K562 (cell line): ENCODE measurements around the gene TMX4. TPM values are rescaled to one million over a fixed set of nuclear protein-coding genes. Genes with fewer than 3 reads are reported as not detected.

Experiments
- ATAC-seq: fragments of 200-7000 bp; cut with Tn5 transposase; 3 replicates; pipeline ENCODE4 v1.9.1; 2020; ENCODE audit warnings: moderate library complexity
- BruUV-seq: library from RNA; stranded (reverse); fragments of 400-500 nt; replicated peaks from 2 replicates; lab custom pipeline; 2021; lab: Mats Ljungman, UMichigan
- CTCF ChIA-PET: fragments of 300-600 bp; formaldehyde crosslinking; extraction: SDS; loops from one replicate; lab custom pipeline; 2021; ENCODE audit warnings: low intra/inter-chr PET ratio; lab: Yijun Ruan, JAX
- POLR2A ChIA-PET: fragments of 300-600, 350-650 bp; sonication (Branson Sonifier 250); formaldehyde crosslinking; extraction: SDS; loops from one replicate; lab custom pipeline; 2021; ENCODE audit warnings: antibody characterized with exemption, inconsistent platforms; lab: Yijun Ruan, JAX
- DNase-seq, 4 experiments: peaks; one replicate each; pipeline versions ENCODE4 v3.0.0 to v3.0.0-alpha.2; 2011 to 2018; ENCODE audit warnings: low spot score in 3 of 4, mixed read lengths in 3 of 4; ENCODE audit errors: extremely low read depth in 1 of 4
- FAIRE-seq: peaks from 2 replicates; lab custom pipeline; 2011; peaks lifted over from hg19 to GRCh38; lab: Jason Lieb, UNC
- H2AFZ ChIP-seq: 2 replicates; pipeline ENCODE4 v1.6.0; 2011; ENCODE audit warnings: low read depth, low read length, control low read depth, inconsistent platforms
- H3K27ac ChIP-seq: fragments of 200-600 bp; 3 replicates; pipeline ENCODE4 v1.8.0; 2011; ENCODE audit warnings: low read depth, mild to moderate bottlenecking, control low read depth, inconsistent platforms, low read length, moderate library complexity, mixed read lengths; ENCODE audit errors: extremely low read depth
- H3K27me3 ChIP-seq, 2 experiments: fragments of 300-600 bp in 1 of 2; 2 replicates in 1 of 2; 3 replicates in 1 of 2; pipeline versions ENCODE4 v1.6.0 to v1.8.0; 2011; ENCODE audit warnings: inconsistent platforms in 2 of 2, low read length in 2 of 2, mild to moderate bottlenecking in 1 of 2, mixed read lengths in 1 of 2, moderate library complexity in 1 of 2; ENCODE audit not compliant: control insufficient read depth in 2 of 2, insufficient read depth in 2 of 2
- H3K36me3 ChIP-seq: fragments of 300-600 bp; 3 replicates; pipeline ENCODE4 v1.8.0; 2011; ENCODE audit warnings: mild to moderate bottlenecking, low read length, inconsistent platforms; ENCODE audit not compliant: control insufficient read depth, insufficient read depth
- H3K4me1 ChIP-seq, 2 experiments: fragments of 200-600 bp in 1 of 2; replicated peaks in 1 of 2; 2 replicates in 1 of 2; 3 replicates in 1 of 2; pipeline versions ENCODE4 v1.5.1 to v1.8.0; 2011; ENCODE audit warnings: inconsistent platforms in 2 of 2, low read length in 2 of 2, mild to moderate bottlenecking in 1 of 2, mixed read lengths in 1 of 2, moderate library complexity in 1 of 2; ENCODE audit not compliant: control insufficient read depth in 2 of 2, insufficient read depth in 2 of 2
- H3K4me2 ChIP-seq: 2 replicates; pipeline ENCODE4 v1.6.1; 2011; ENCODE audit warnings: low read length, control low read depth, inconsistent platforms, mixed read lengths; ENCODE audit not compliant: insufficient read depth
- H3K4me3 ChIP-seq: fragments of 200-600 bp; sonication (generic), shearing (Covaris generic); 2 replicates; pipeline ENCODE4 v1.5.1; 2016; ENCODE audit warnings: control low read depth, inconsistent platforms
- H3K79me2 ChIP-seq: fragments of 200-600 bp; 3 replicates; pipeline ENCODE4 v1.8.0; 2011; ENCODE audit warnings: low read length, inconsistent platforms; ENCODE audit not compliant: control insufficient read depth, insufficient read depth
- H3K9ac ChIP-seq, 2 experiments: 2 replicates each; pipeline versions ENCODE4 v1.6.0 to v1.6.1; 2011; ENCODE audit warnings: low read depth in 2 of 2, low read length in 2 of 2, control low read depth in 1 of 2, inconsistent platforms in 1 of 2, mild to moderate bottlenecking in 1 of 2, mixed read lengths in 1 of 2; ENCODE audit not compliant: insufficient read depth in 1 of 2
- H3K9me1 ChIP-seq: one replicate; pipeline ENCODE4 v1.6.0; 2011; ENCODE audit warnings: inconsistent platforms, mild to moderate bottlenecking, low read length, moderate library complexity; ENCODE audit not compliant: control insufficient read depth, insufficient read depth
- H3K9me3 ChIP-seq: replicated peaks from 2 replicates; pipeline ENCODE4 v1.5.1; 2011; ENCODE audit warnings: low read depth, low read length, inconsistent platforms; ENCODE audit not compliant: control insufficient read depth, insufficient read depth
- H4K20me1 ChIP-seq: replicated peaks from 2 replicates; pipeline ENCODE4 v1.6.1; 2011; ENCODE audit warnings: low read length, inconsistent platforms, mixed read lengths; ENCODE audit not compliant: control insufficient read depth, insufficient read depth
- ATF2 ChIP-seq: sonication (generic); formaldehyde crosslinking; IDR thresholded peaks from 2 replicates; pipeline ENCODE4 v1.8.1; 2022; ENCODE audit warnings: missing genetic modification reagents
- CBFB ChIP-seq: sonication (generic); formaldehyde crosslinking; IDR thresholded peaks from 2 replicates; pipeline ENCODE4 v1.4.0; 2020; ENCODE audit warnings: mild to moderate bottlenecking, missing genetic modification reagents
- NFE2 ChIP-seq: IDR thresholded peaks from 2 replicates; pipeline ENCODE4 v1.6.1; 2014; ENCODE audit warnings: antibody characterized with exemption, low read depth
- PCBP2 ChIP-seq: fragments of 200-400 bp; formaldehyde crosslinking; IDR thresholded peaks from 2 replicates; pipeline ENCODE4 v1.6.1; 2018; ENCODE audit warnings: low read length, low read depth, mild to moderate bottlenecking, moderate library complexity; ENCODE audit not compliant: poor library complexity, severe bottlenecking
- POLR2AphosphoS5 ChIP-seq: IDR thresholded peaks from 2 replicates; pipeline ENCODE4 v1.6.1; 2011; ENCODE audit warnings: mild to moderate bottlenecking, low read depth, low read length, moderate library complexity; ENCODE audit not compliant: control insufficient read depth, insufficient read depth
- TAF15 ChIP-seq: fragments of 200-400 bp; formaldehyde crosslinking; IDR thresholded peaks from 2 replicates; pipeline ENCODE4 v1.6.1; 2017; ENCODE audit warnings: mild to moderate bottlenecking, low read depth, low read length, moderate library complexity
- WGBS: fragments of 100-300 bp; shearing (Covaris generic); methylation state at CpG from one replicate; pipeline ENCODE4 v1.1.6; 2016; ENCODE audit warnings: low coverage, mixed read lengths; ENCODE audit not compliant: insufficient coverage; ENCODE audit errors: missing lambda C conversion rate; 5-methylcytosine and 5-hydroxymethylcytosine counted together
- in situ Hi-C: fragments of 300-500 bp; cut with MboI; formaldehyde crosslinking; loops from 4 replicates; pipeline ENCODE4 v1.15.0; 2018; ENCODE audit warnings: inconsistent platforms, mixed read lengths
- intact Hi-C: fragments of 100-400 bp; cut with micrococcal nuclease; formaldehyde crosslinking; loops from 2 replicates; pipeline ENCODE4 v1.14.2; 2022
- polyA plus RNA-seq, 8 experiments: library from polyadenylated mRNA; depleted of rRNA in 4 of 8; stranded (reverse) in 5 of 8; unstranded in 3 of 8; fragments of >200 nt; fragmentation: Nextera tagmentation in 2 of 8; fragmentation: Illumina TruSeq in 1 of 8; extraction: Ambion mirVana in 2 of 8; extraction: Trizol in 1 of 8; gene quantifications; 2 replicates each; pipeline versions ENCODE4 v1.2.1 to v1.2.3, GENCODE V29; 2011 to 2014; ENCODE audit warnings: inconsistent platforms in 1 of 8, missing spikeins in 1 of 8
- total RNA-seq, 7 experiments: library from RNA; depleted of rRNA in 6 of 7; stranded (reverse); fragments of >200 nt in 6 of 7; fragmentation: Illumina TruSeq in 2 of 7; extraction: Trizol in 2 of 7; gene quantifications; 2 replicates each; pipeline versions ENCODE4 v1.2.1 to v1.2.3, GENCODE V29; 2011 to 2021; ENCODE audit warnings: low replicate concordance in 1 of 7
- TF ChIP-seq, protein P1 (sequence below): fragments of 450-650 bp; conservative IDR thresholded peaks from 2 replicates; pipeline ENCODE4 v1.6.1; 2016; ENCODE audit warnings: missing genetic modification characterization, low read depth, mild to moderate bottlenecking, missing compliant biosample characterization, moderate library complexity

TMX4 gene
- total and polyA plus RNA-seq, 9 of the 15 experiments (the other 6 are each of a cell fraction or from before 2014, with no cell fraction given) = 4.4 to 19.3 (median 10.8) TPM

- ChIA-PET POLR2A (no interaction called here), CTCF (no interaction called here)
- H3K4me3 ChIP-seq = no peak overlapping the region
- H2AFZ ChIP-seq = no peak overlapping the region
- H3K27me3 ChIP-seq = no peaks in the 10 kb centered on the region
- no peaks in the 10 kb centered on the region for H3K36me3 ChIP-seq
- no peak overlapping the region for H3K27ac ChIP-seq
- no peak overlapping the region for H3K4me2 ChIP-seq
- no TSS peak for BruUV-seq
- no peaks in the 10 kb centered on the region for H3K9me1 ChIP-seq
- H3K9ac ChIP-seq = no peak overlapping the region
- no peaks in the 10 kb centered on the region for H4K20me1 ChIP-seq
- no peaks in the 10 kb centered on the region for H3K9me3 ChIP-seq
- no peak for ATAC-seq
- in situ Hi-C loops = loop anchor here (25.0 kb wide), 1 partner anchor 774 kb away; no protein-coding TSS in a partner anchor
- intact Hi-C loops = loop anchor here (5.0 kb wide), 1 partner anchor 449 kb away; no protein-coding TSS in a partner anchor
- H3K4me1 ChIP-seq = no peaks in the 10 kb centered on the region
- TF ChIP-seq TAF15 = no peak
- no peak for TF ChIP-seq CBFB (CRISPR knock-in tag)
- no peak for TF ChIP-seq PCBP2
- TF ChIP-seq, protein P1, sequence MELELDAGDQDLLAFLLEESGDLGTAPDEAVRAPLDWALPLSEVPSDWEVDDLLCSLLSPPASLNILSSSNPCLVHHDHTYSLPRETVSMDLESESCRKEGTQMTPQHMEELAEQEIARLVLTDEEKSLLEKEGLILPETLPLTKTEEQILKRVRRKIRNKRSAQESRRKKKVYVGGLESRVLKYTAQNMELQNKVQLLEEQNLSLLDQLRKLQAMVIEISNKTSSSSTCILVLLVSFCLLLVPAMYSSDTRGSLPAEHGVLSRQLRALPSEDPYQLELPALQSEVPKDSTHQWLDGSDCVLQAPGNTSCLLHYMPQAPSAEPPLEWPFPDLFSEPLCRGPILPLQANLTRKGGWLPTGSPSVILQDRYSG (tag) = no peak
- no peak for TF ChIP-seq ATF2 (CRISPR knock-in tag)
- no peak for TF ChIP-seq POLR2AphosphoS5
- TF ChIP-seq NFE2 = no peak
- no peak for DNase-seq
- FAIRE-seq = no peak
- no peaks in the 10 kb centered on the region for H3K79me2 ChIP-seq
- 0% methylated on average over 2 of the region's 2 CpGs for WGBS
These were observed 81.5 kb downstream of the TMX4 start for GRCh38 chr20:7938058-7938457.
